ENCODE data around the gene SLC38A10. TPM values are rescaled to one million over a fixed set of nuclear protein-coding genes. Genes with fewer than 3 reads are reported as not detected.
"Not testable (repeated sequence)": the region's sequence is repeated elsewhere in the genome, so short reads cannot be mapped to it uniquely, and the experiment has no call there.

The SLC38A10 gene
- total RNA-seq, 2 experiments from 2014 or later = 68.0 to 71.3 TPM

GRCh38 chr17:81312624-81313325 is 17.7 kb upstream of the SLC38A10 start:
- POLR2A ChIA-PET = interaction anchor here (1.1 to 1.8 kb wide), 2 partner anchors 10 to 22 kb away, joined by 3 to 5 read pairs; no protein-coding TSS in a partner anchor
- H3K36me3 Mint-ChIP-seq = no peaks in the 10 kb centered on the region
- H3K4me1 Mint-ChIP-seq = peaks cover 4% of the 10 kb centered on the region
- H3K27ac Mint-ChIP-seq = no peak overlapping the region
- H3K27me3 Mint-ChIP-seq = peaks cover 5% of the 10 kb centered on the region
- DNase-seq (no peak), ATAC-seq (ENCODE audit: low read depth) (no peak)
- H3K9me3 Mint-ChIP-seq = no peaks in the 10 kb centered on the region
- H3K4me3 Mint-ChIP-seq = no peak overlapping the region

GRCh38 chr17:81311946-81312345 is 16.8 kb upstream of the SLC38A10 start:
- Mint-ChIP-seq H3K36me3 (no peaks in the 10 kb centered on the region), H3K27ac (no peak overlapping the region), H3K4me1 (peaks cover 5% of the 10 kb centered on the region), H3K9me3 (no peaks in the 10 kb centered on the region), H3K4me3 (no peak overlapping the region), H3K27me3 (peaks cover 5% of the 10 kb centered on the region)
- ATAC-seq (ENCODE audit: low read depth) (no peak), DNase-seq (no peak)
- POLR2A ChIA-PET = interaction anchor here (1.8 kb wide), 1 partner anchor 11 kb away, joined by 5 read pairs; no protein-coding TSS in a partner anchor

- Mint-ChIP-seq H3K9me3 (no peaks in the 10 kb centered on the region), H3K4me3 (no peak overlapping the region), H3K36me3 (no peaks in the 10 kb centered on the region), H3K27me3 (peaks cover 5% of the 10 kb centered on the region), H3K4me1 (peaks cover 5% of the 10 kb centered on the region), H3K27ac (no peak overlapping the region)
- no peak for ATAC-seq (ENCODE audit: low read depth)
- POLR2A ChIA-PET = interaction anchor here (1.8 kb wide), 1 partner anchor 12 kb away, joined by 5 read pairs; no protein-coding TSS in a partner anchor
- no peak for DNase-seq
Observed at GRCh38 chr17:81310949-81311550, 15.9 kb upstream of the SLC38A10 start.

GRCh38 chr17:81309859-81310839 is 15.0 kb upstream of the SLC38A10 start:
- H3K9me3 Mint-ChIP-seq = no peaks in the 10 kb centered on the region
- H3K4me3 Mint-ChIP-seq = no peak overlapping the region
- DNase-seq (no peak), ATAC-seq (ENCODE audit: low read depth) (no peak)
- H3K27me3 Mint-ChIP-seq = peaks cover 5% of the 10 kb centered on the region
- H3K36me3 Mint-ChIP-seq = no peaks in the 10 kb centered on the region
- H3K4me1 Mint-ChIP-seq = peaks cover 5% of the 10 kb centered on the region
- POLR2A ChIA-PET = interaction anchor here (1.0 kb wide), 1 partner anchor 14 kb away, joined by 3 read pairs; the partner anchor contains the start of gene SLC38A10
- H3K27ac Mint-ChIP-seq = no peak overlapping the region

- POLR2A ChIA-PET = interaction anchor here (1.0 kb wide), 1 partner anchor 13 kb away, joined by 3 read pairs; the partner anchor contains the start of gene SLC38A10
- H3K27ac Mint-ChIP-seq = no peak overlapping the region
- peaks cover 5% of the 10 kb centered on the region for H3K4me1 Mint-ChIP-seq
- H3K4me3 Mint-ChIP-seq = no peak overlapping the region
- no peaks in the 10 kb centered on the region for H3K36me3 Mint-ChIP-seq
- ATAC-seq (ENCODE audit: low read depth) = peak; percentile 60
- H3K9me3 Mint-ChIP-seq = no peaks in the 10 kb centered on the region
- peaks cover 5% of the 10 kb centered on the region for H3K27me3 Mint-ChIP-seq
- DNase-seq = no peak
Observed at GRCh38 chr17:81309140-81309858, 14.2 kb upstream of the SLC38A10 start.

GRCh38 chr17:81308784-81309139 is 13.7 kb upstream of the SLC38A10 start:
- H3K4me3 Mint-ChIP-seq; H3K9me3 Mint-ChIP-seq; DNase-seq; ATAC-seq (ENCODE audit: low read depth); H3K27ac Mint-ChIP-seq; H3K4me1 Mint-ChIP-seq; H3K27me3 Mint-ChIP-seq; H3K36me3 Mint-ChIP-seq: not testable (repeated sequence)
- POLR2A ChIA-PET = interaction anchor here (1.8 kb wide), 1 partner anchor 10 kb away, joined by 6 read pairs; no protein-coding TSS in a partner anchor

GRCh38 chr17:81307636-81308560 is 12.8 kb upstream of the SLC38A10 start:
- POLR2A ChIA-PET = interaction anchor here (1.8 kb wide), 1 partner anchor 10 kb away, joined by 6 read pairs; no protein-coding TSS in a partner anchor
- H3K4me1 Mint-ChIP-seq = peaks cover 5% of the 10 kb centered on the region
- peak overlapping the region; percentile 54 for H3K27ac Mint-ChIP-seq
- no peak for ATAC-seq (ENCODE audit: low read depth)
- H3K36me3 Mint-ChIP-seq = no peaks in the 10 kb centered on the region
- no peak for DNase-seq
- H3K4me3 Mint-ChIP-seq = no peak overlapping the region
- no peaks in the 10 kb centered on the region for H3K9me3 Mint-ChIP-seq
- H3K27me3 Mint-ChIP-seq = peaks cover 2% of the 10 kb centered on the region

GRCh38 chr17:81306898-81307510 is 11.9 kb upstream of the SLC38A10 start:
- ATAC-seq (ENCODE audit: low read depth) (no peak), DNase-seq (no peak)
- POLR2A ChIA-PET = interaction anchor here (1.8 kb wide), 1 partner anchor 9 kb away, joined by 6 read pairs; no protein-coding TSS in a partner anchor
- peaks cover 2% of the 10 kb centered on the region for H3K27me3 Mint-ChIP-seq
- no peak overlapping the region for H3K27ac Mint-ChIP-seq
- H3K4me3 Mint-ChIP-seq = no peak overlapping the region
- H3K4me1 Mint-ChIP-seq = peaks cover 5% of the 10 kb centered on the region
- H3K9me3 Mint-ChIP-seq = no peaks in the 10 kb centered on the region
- H3K36me3 Mint-ChIP-seq = no peaks in the 10 kb centered on the region

GRCh38 chr17:81306491-81306890 is 11.4 kb upstream of the SLC38A10 start:
- POLR2A ChIA-PET = no interaction called here
- DNase-seq = no peak
- Mint-ChIP-seq H3K27me3 (peaks cover 2% of the 10 kb centered on the region), H3K4me1 (peaks cover 5% of the 10 kb centered on the region), H3K9me3 (no peaks in the 10 kb centered on the region), H3K27ac (no peak overlapping the region), H3K36me3 (no peaks in the 10 kb centered on the region), H3K4me3 (no peak overlapping the region)
- no peak for ATAC-seq (ENCODE audit: low read depth)

- ATAC-seq (ENCODE audit: low read depth) (no peak), DNase-seq (no peak)
- Mint-ChIP-seq H3K4me1 (peaks cover 5% of the 10 kb centered on the region), H3K4me3 (no peak overlapping the region), H3K27me3 (peaks cover 2% of the 10 kb centered on the region), H3K9me3 (no peaks in the 10 kb centered on the region), H3K36me3 (no peaks in the 10 kb centered on the region), H3K27ac (no peak overlapping the region)
- POLR2A ChIA-PET = no interaction called here
Observed at GRCh38 chr17:81305051-81305630, 10.0 kb upstream of the SLC38A10 start.

- Mint-ChIP-seq H3K27me3 (peaks cover 2% of the 10 kb centered on the region), H3K4me1 (peaks cover 5% of the 10 kb centered on the region), H3K4me3 (no peak overlapping the region), H3K9me3 (no peaks in the 10 kb centered on the region), H3K36me3 (no peaks in the 10 kb centered on the region), H3K27ac (no peak overlapping the region)
- ATAC-seq (ENCODE audit: low read depth) = no peak
- POLR2A ChIA-PET = no interaction called here
- DNase-seq = no peak
Observed at GRCh38 chr17:81304196-81305015, 9.3 kb upstream of the SLC38A10 start.

All from activated naive CD8-positive, alpha-beta T cell treated with anti-CD3 and anti-CD28 coated beads, Interleukin-2, amount 10 ng/mL, durations not matched to agents 7 days and 5 days (primary cell).